HG03103 (cell line): ENCODE measurements around the gene LNX2.

Experiments
- ATAC-seq: cut with Tn5 transposase; IDR thresholded peaks from one replicate; pipeline ENCODE4 v1.9.1; 2021; ENCODE audit warnings: low read depth; ENCODE audit not compliant: unreplicated experiment

LNX2 gene

DNA sequence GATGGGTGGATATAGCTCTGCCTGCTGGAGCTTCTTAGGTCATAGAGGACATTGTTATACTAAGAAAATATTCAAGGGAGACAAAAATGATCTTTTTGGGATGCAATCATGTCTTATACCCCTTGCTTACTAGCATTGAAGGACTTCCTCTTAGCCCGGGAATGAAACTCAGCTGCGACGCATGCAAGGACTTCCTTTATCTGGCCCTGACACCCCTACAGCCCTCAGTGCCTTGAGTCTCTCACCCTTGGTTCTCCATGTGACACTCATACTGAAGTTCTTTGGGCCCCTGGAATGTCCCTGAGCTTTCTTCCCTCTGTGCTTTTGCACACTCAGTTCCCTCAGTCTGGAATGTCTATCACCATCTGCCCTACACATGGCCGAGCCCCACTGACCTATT, 97.5 kb downstream of the LNX2 start:
- no peak for ATAC-seq

DNA sequence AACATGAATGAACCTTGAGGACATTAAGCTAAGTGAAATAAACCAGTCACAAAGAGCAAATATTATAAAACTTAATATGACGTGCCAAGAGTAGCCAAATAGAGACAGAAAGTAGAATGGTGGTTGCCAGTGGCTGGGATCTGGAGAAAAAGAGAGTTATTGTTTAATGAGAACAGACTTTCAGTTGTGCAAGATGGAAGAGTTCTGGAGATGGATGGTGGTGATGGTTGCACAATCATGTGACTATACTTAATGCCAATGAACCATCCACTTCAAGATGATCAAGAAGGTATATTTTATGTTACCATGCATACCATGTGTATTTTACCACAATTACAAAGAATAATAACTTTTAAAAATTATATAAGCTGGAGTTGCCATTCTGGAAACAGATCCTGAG, 104.2 kb downstream of the LNX2 start:
- ATAC-seq = no peak

DNA sequence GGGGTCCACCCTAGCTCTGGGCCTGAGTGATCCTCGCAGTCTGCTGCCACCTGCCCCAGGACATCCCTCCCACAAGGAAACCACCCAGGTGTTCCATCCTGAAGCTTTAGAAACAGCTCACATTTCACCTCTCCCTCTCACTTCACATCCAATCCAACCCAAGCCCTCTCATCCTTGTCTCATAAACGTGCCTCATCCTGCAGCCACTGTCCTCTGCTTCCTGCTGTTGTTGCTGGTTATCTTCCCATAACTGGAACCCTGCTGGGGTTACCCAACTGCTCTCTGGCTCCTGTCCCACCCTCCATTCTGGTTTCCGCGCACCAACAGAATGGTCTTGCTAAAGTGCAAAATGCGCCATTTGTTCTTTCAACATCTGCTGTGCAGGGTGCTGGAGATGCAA, 110.2 kb downstream of the LNX2 start:
- ATAC-seq = no peak

DNA sequence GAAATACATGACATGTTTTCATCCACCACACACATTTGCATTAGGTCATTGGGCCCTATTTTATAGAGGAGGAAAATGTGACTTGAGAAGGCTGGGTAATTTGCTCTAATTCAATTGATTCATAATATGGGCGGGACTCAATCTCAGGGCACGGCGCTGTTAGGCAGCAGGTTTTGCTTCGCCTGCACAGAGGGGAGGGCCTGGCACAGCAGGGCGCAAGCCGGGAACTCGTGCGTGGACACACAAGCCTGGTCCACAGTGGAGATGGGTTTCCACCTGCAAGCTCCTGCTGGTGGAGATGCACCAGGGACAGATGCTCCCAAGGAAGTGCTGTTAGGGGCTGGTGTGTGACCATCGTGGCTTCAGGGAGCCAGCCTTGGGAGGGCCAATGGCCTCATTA, 111.5 kb downstream of the LNX2 start:
- ATAC-seq = no peak

DNA sequence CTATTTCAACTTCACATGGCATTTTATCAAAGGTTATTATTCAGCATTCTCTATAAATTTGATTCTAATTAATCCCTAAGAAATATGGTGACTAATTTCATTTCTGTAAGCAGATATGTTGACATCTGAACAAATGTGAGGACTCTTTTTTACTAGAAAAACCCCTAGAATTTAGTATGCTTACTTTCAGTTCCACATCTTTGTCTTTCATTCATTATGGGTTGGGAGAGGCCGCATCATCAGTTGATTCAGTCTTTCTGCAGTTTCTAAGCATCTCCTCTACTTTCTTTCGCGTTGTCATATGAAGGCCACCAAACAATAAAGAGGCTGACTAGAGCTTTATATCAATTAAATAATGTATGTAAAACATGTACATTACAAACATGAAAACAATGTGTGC, 114.5 kb downstream of the LNX2 start:
- ATAC-seq = no peak

DNA sequence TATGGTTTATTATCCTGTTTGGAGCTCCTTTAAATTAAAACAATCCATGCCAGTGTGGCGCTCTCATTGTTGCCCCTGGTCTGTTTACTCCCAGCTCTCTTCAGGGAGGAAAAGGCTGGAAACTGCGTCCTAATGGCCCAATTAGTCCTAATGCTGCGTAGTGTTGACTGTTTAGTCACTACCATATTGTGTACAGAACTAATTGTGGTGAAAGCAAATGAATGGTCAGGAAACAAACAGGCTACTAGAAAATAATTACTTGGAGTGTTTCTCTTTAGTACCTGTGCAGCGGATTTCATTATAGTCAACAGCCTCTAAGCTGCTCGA, 115.5 kb downstream of the LNX2 start:
- no peak for ATAC-seq

DNA sequence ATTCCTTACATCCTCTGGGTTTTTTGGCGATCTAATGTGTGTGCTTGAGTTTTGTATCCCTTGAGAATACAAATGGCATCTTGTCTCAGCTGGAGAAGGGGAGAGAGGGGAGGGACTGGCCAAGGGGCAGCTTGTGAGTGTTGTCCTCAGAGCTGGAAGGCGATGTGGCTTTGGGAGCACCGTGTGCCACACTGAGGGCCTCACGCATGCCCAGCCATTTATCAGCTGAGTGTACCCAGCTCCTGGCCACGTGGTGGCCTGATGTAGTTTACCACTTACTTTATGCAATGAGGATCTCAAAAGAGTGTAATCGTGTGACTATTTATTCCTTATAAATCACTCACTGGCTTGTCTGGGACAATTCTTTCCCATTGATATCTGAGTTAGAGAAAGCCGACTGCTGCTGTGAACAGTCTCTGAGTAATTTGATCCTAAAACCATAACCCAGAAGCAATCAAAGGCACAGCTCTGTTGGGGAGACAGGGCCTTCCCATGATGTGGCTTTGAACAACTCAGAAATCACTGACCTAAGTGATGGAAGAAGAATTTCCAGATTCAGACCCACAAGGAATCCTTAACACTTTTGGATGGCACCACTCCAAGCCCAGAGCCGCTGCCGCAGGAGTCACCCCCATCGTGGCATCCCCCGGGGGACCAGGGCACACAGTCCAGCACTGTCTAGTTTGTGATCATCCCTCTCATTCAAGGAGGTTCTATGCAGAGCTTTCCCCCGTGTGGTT, 116.0 kb downstream of the LNX2 start:
- ATAC-seq = no peak

DNA sequence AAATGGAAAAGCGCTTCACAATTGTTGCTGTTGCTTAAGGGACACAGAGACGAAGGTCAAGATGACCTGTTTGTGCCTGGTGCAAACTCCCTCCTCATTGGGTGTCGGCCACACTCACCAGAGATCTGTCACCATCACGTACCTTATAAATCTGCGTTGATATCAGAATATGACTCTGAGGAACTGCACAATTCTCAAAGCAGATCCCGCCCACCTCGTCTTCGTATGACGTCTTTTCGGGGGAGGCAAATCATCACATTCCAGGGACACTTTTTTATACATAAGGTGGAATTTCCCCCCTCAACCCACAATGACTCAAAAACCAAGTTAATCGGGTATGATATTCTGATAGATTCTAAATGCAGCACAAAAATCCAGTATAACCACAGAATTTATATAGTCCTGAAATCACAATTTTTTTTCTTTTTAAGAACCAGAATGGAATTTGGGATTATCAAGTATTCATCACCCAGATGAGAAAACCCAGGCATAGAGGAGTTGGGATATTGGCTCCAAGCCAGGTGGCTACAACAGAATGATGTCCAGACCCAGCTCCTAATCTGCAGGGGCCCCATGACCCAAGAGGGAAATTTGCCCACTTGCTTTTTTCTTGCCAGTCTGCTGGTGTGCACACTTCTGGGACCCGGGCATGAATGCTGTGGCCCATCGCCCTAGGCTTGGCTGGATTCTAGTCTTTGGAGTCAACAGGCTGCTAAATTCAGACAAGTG, 119.4 kb downstream of the LNX2 start:
- ATAC-seq = no peak

DNA sequence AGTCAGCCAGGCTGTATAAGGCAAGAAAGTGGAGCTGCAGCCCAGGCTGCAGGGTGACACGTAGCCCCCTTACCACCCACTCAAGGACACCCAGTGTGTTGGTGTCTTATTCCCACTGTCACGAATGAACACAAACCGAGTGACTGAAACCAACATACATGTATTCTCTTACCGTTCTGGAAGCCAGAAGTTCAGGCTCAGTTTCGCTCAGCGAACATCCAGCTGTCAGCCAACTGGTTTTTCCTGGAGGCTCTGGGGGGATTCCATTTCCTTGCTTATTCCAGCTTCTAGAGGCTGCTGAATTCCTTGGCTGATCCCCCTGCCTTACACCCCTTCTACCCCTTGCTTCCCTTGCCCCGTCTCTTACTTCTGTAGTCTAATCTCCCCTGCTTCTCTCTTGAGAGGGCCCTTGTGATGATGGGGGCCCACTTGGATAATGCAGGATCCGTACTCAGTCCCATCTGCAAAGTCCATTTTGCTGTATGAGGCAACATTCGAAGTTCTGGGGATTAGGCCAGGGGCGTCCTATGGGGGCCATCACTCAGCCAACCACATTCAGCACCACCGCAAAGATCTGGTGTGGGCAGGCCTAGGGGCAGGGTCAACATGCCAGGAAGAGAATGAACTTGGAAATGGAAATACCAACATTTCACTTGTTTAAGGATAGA, 122.6 kb downstream of the LNX2 start:
- ATAC-seq = no peak

DNA sequence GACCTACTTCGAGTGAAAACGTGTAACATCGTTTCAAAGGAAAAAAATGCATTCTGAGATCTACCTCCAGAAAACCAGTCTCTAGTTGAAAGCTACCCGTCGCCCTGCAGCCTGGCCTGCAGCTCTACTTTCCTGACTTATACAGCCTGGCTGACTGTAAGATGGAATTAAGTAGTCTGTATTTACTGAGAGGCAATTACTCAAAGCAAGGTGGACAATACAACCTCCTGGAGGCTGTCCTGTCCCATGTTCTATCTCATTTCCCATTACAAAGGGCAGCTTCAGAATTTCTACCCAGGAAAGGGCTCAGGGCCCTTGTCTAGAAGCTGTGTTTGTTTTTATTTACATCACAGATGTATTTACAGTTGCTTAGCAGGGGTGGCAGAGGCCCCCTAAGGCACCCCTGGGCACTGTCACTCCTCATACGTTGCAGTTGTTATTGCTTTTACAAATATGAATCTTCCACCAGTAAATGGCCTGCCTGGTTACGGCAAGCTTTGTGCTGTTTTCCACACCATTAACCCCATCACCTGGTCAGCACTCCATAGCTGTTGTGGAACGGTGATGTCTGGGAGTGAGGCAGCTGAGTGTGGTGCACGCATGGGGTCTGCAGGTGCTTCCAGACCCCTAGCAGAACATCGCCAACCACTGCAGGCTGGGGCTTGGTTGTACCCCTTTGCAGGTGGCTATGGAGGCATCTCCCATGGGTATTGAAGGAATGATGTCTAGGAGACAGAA, 123.6 kb downstream of the LNX2 start:
- no peak for ATAC-seq

DNA sequence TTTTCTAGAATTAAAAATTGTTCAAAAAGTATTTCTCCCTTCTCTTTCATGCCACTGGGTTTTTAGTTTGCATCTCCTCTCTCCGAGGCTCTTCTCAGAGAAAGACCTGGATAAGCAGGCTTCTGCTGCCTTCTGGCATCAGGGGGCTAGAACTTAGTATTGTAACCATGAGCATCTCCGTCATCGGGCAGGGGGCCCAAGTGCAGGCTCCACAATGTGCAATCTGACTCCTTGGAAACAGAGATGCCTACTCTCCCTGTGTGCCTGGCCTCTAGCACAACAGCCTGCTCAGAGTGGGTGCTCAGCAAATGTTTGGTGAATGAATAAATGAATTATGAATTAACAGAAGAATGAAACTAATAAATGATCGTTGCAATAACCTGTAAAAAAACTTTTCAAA, 124.3 kb downstream of the LNX2 start:
- ATAC-seq = no peak
